COLO829 (cell line): ENCODE results near the gene PDZD8.
A peak's percentile ranks its signal among the peaks of the same experiment; 100 is the strongest.
"Not testable (repeated sequence)": the region's sequence is repeated elsewhere in the genome, so short reads cannot be mapped to it uniquely, and the experiment has no call there.

Source experiments
- DNase-seq: peaks from one replicate; pipeline ENCODE4 v3.0.0; 2012; ENCODE audit warnings: low spot score

PDZD8 gene

DNA sequence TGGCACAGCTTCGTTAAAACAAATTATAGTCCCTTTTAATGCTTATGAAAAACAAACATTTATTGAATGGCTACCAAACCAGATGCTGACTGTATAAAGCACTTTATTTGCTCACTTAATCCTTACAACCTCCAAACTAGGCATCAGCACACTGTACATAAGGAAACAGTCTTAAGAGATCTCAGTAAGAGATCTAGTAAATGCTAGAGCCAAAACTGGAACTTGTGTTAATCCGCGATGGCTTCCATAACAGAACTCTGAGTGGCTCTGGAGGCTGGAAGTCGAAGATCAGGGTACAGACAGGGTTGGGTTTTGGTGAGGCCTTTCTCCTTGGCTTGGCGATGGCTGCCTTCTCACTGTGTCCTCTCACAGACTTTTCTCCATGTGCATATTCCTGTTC is 27.0 kb downstream of the PDZD8 start:
- DNase-seq = no peak

DNA sequence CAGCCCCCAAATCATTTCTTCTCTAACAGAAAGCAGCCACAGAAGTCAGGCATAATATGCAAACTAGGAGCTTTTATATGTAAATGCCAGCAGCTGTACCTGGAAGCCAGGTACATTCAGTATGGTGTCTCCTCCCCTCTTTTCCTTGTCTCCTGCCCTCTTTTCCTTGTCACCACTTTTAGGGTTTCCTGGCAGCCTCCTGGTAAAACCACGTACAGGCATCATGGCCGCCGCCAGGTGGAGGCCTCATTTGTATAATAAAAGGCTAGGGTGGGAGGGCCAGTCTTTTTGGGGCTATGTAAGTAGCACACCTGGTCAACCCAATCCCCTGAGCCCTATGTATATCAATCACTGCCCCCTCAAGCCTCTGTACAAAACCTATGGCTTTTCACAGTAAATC is 28.7 kb downstream of the PDZD8 start:
- no peak for DNase-seq

DNA sequence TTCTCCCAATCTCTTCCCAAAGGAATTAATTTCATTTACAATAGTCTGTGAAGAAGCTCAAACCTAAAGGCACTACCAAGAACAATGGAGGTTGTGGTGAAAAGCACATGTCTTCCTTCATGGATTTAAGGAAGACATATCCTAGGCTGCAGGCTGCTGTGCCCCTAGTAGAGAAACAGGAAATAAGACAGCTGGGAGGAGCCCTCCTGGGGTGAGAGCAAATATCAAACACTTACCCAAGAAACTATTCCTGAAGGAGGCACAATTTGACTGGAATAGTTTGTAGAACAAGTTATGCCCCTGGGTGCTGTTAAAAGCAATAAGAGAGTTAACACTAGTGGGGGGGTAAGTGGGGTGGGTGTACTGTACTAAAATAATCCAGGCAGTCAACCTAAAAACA is 30.1 kb downstream of the PDZD8 start:
- no peak for DNase-seq

DNA sequence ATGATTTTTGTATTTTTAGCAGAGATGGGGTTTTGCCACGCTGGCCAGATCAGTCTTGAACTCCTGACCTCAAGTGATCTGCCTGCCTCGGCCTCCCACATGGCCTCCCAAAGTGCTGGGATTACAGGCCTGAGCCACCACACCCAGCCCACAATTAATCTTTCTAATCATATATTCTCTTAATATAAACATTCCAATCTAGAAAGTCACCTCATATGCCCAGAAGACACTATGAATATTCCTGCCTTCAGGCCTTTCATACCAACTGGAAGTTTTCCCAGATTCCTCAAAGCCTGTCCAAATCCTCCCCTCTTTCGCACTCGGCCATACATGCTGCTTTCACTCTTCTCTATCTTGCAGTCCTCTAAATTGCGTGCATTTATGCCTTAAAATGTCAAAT is 32.6 kb downstream of the PDZD8 start:
- DNase-seq = peak; percentile 11

DNA sequence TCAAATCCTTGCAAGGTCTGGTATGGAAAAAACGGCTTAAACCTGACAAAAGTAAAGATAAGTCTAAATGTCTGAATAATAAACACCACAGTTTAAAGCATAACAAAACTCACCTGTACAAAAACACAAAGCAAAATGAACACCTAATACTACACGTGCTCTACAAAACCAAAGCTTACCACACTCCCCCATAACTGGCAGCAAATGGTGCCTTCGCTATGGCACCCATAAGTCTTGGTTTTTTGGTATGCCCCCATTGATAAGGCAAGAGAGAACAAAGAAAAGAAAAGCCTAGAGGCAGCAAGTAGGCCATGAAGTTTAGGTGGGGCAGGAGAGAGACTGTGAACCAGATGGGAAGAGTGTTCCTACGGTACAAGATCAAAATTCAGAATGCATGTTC is 34.2 kb downstream of the PDZD8 start:
- no peak for DNase-seq

DNA sequence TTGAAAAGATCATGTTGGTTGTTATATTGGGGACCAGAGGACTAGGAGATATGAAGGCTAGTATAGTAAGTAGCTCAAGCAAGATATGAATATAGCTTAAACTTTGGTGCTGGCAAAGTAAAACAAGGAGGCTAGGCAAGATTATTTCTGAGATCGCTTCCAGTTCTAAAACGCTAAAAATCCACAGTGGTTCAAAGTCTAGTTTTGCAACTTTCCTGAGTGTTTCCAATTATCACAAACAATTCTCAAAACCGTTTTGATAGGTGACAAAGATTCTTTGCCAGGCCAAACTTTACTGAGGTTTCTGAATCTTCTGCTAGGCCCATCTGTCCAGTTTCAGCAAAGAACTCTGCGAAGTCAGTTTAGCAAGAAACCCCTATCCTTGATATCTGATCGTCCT is 35.3 kb downstream of the PDZD8 start:
- DNase-seq = no peak

DNA sequence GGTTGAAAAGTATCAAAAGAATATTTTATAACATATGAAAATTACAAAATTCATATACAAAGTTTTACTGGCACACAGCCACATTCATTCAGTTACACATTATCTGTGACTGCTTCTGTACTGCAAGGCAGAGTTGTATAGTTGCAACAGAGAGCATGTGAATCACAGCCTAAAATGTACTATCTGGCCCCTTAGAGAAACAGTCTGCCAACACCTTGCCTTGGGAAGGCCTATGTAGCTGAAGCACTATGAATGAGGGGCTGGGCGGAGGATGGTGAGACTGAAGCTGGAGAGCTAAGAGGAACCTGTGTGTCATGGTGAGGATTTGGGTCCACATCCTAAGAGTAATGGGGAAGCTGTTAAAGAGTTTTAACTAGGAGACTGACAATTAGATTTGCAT is 35.7 kb downstream of the PDZD8 start:
- no peak for DNase-seq

DNA sequence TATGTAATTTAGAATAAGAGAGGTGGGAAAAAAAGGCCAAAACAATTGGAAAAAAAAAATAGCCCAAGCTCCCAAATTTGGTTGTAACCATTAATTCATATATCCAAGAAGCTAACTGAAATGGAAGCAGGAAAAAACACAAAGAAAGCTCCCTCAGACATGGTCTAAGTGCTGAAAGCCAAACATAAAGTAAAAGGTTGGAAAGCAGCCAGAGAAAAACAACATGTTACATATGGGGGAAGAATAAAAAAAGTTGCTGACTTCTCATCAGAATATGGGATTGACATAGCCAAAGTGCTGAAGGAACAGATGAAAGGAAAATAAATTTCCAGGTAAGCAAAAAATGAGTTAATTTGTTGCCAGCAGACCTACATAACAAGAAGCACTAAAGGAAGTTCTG is 40.3 kb downstream of the PDZD8 start:
- DNase-seq = no peak

DNA sequence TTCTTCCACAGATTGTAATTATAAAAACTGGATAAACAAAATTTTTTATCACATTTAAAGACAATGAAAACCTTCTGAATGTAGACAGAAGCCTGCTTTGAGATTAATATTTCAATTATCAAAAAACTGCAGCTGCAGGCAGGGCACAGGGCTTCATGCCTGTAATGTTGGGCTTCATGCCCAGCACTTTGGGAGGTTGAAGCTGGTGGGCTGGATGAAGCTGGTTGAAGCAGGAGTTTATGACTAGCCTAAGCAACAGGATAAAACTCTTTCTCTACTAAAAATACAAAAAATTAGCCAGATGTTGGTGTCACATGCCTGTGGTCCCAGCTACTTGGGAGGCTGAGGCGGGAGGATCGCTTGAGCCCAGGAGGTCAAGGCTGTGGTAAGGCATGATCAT is 41.2 kb downstream of the PDZD8 start:
- no peak for DNase-seq

DNA sequence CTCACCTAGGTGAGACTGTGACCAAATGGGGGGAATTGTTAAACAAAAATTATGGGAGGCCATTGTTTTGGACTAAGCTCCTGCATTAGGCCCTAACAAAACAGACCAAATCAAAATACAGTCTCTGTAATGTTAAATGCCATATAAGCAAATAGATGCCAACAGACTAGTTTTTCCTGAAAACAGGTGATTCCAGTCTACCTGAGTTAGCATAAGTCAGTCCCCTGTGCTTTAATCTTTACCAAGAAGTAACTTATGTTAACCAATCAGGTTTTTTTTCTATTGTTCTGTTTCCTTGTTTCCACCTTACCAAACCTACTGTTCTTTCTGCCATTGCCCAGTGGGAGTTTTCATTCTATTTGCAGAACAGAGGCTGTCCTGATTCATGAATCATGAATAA is 48.0 kb downstream of the PDZD8 start:
- no peak for DNase-seq

DNA sequence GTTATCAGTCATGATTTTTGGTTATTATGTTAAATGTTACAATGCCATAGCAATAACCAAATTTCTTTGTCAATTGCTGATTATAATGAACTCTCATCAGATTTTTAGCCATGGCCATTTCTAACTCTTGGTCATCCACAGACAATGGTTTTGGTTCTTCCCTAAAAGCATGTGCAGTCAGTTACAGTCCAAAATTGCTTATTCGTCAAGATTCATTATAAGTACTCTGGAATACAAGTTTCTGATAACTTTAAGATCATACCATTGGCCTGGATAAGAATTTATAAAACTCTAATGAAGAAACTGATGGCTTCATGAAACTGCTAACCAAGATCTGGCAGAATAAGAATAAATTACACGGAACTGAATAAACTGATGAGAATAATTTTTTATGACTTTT is 50.9 kb downstream of the PDZD8 start:
- DNase-seq = no peak

DNA sequence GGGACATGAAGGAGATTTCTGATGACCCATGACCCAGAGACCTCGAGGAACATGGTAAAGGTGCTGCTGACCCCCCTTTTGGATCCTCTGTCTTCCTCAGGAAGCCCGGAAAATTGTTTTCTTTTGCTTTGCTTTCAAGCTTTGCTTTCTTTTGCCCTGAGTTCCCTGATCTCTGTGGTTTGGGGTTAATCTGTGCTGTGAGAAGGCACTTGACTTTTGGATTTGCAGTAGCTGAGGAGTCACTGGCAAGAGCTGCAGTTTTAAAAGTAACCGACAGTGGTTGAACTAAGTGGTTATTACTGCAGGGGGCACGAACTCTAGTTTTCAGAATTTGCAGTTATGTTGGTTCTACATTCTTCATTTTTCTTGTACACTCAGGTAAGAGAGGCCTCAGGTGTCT is 53.0 kb downstream of the PDZD8 start:
- no peak for DNase-seq

DNA sequence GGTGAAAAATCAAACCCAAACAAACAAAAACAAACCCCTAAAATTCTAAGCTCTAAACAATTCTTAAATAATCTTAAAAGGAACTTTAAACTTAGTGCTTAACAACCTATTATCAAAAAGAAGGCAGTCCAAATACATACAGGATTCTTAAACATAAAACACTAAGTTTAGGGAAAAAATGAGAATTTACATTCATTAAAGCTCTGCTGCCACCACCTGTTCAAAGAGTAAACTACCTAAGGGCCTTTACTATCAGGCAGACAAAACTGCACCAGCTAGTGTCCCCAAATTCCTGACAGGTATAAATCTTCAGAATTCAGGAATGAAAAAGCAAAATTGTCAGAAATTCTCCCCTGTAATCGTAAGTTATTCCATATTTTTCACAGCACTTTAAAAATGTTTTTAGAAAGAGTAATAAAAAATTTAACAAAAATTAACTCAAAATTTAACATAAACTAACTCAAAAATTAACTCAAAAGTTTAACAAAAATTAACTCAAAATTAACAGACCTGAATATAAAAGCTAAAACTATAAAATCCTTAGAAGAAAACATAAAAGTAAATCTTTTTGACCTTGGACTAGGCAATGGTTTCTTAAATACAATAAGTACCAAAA is 55.1 kb downstream of the PDZD8 start:
- DNase-seq = peak; percentile 6

DNA sequence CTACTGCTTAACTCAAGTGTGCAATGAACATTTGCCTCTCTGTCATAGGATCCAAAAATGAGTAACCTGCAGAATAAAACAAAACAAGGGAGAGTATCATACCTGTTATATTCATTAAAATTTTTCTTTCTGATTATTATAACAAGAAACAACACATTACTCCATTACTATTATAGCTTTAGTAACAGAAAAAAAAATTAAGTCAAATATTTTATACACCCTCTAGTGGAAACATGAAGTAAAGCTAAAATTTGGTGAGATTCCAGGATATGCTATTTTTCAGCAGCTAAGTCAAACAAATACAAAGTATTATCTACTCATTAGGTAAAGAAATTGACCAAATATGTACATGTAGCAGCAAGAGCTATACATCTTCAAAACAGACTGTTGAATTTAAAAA is 56.3 kb downstream of the PDZD8 start:
- DNase-seq = no peak

DNA sequence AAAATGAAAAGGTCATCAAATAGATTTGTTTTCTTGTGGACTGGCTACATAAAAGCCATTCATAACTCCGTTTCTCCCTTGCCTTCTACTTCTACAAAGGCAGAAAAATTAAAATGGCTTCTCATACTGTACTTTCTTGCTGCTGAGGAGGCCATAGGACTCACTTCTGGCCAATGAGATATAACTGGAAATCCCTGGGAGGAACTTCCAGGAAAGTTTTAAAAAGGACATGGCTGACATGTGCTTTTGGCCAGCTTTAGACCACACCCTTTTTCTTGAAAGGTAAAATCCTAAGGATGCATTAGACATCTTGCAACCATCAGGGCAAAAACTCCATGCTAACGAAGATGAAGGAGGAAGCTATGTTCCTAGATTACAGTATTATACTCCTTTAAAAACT is 58.5 kb downstream of the PDZD8 start:
- DNase-seq = no peak

DNA sequence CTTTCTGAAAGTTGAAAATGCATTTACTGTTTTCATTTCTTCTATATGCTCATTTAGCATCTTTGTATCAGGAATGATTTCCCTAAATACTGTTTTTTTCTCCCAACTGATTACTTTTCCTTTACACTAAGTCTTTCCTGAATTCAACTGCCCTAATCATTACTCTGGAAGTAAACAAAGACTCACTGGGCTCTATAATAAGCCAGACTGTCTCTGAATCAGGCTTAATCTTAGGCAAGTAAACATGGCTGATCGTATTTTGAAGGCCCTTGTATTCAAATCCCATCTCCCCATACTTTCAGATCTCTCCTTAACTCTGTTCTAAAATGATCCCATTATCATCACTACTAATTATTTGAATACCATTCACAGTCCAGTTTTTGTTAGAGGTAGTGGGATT is 61.6 kb downstream of the PDZD8 start:
- DNase-seq = no peak

DNA sequence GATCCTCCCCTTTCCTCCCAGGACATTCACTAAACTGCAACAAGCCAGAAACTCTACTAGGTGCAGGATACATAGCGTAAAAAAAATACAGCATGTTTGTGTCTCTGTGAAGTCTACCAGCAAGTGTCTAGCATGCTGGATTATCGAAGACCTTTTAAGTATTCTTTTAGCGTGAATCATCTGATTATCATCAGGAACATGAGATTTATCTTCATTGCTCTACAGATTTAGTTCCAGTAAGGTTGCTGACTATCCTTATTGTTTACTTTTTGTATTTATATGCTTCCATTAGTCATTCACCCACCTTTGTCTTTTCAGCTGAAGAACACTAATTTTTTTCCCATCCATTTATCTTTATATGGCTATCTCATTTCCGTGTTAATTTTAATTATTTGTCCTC is 62.8 kb downstream of the PDZD8 start:
- DNase-seq = no peak

DNA sequence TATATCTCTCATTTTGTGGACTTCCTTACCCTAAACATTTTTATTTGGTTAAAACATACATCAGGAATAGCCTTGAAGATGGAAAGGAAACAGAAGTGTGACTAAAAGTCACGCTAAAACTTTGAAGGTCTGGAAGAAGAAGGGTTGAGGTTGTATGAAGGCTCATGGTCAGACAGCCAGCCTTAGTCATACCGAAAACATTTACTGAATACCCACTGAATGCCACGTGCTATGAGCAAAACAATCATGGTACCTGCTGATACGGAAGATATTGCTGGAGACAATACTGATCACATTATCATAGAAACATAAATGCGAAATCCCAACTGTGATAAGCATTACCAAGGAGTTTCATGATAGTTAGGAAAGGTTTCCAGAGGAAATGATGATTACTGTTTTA is 64.0 kb downstream of the PDZD8 start:
- DNase-seq = no peak

DNA sequence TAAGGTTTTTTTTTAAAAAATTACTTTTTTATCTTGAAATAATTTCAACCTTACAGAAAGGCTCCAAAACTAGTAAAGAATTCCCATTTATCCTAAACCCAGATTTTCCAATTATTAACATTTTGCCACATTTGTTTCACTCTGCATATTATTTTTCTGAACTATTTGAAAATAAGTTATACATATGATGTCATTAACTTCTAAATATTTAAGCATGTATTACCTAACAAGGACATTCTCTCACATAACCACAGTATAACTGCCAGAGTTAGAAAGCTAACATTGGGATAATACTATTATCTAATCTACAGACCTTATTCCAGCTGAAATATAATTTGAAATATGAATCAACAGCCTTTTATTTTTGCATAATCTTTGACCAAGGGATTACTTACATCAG is 68.6 kb downstream of the PDZD8 start:
- no peak for DNase-seq

DNA sequence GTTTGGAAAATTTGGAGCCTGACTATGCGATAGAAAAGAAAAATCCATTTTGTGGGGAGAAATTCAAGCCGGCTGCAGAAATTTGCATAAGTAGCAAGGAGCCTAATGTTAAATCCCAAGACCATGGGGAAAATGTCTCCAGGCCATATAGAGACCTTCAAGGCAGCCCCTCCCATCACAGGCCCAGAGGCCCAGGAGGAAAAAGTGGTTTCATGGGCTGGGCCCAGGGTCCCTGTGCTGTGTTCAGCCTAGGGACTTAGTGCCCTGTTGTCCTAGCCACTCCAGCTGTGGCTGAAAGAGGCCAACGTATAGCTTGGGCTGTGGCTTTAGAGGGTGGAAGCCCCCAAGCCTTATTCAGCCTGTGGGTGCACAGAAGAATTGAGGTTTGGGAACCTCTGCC is 71.8 kb downstream of the PDZD8 start:
- DNase-seq = not testable (repeated sequence)

DNA sequence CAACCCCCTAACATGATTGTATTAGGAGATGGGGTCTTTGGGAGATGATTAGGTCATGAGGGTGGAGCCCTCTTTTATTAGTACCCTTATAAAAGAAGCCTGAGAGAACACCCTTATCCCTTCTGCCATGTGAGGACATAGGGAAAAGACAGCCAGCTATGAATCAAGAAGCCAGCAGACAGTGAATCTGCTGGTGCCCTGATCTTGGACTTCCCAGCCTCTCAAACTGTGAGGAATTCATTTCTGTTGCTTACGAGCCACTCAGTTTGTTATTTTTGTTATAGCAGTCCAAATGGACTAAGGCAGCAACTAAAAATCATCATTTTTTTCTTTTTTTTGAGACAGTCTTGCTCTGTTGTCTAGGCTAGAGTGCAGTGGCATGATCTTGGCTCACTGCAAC is 74.6 kb downstream of the PDZD8 start:
- DNase-seq = no peak

DNA sequence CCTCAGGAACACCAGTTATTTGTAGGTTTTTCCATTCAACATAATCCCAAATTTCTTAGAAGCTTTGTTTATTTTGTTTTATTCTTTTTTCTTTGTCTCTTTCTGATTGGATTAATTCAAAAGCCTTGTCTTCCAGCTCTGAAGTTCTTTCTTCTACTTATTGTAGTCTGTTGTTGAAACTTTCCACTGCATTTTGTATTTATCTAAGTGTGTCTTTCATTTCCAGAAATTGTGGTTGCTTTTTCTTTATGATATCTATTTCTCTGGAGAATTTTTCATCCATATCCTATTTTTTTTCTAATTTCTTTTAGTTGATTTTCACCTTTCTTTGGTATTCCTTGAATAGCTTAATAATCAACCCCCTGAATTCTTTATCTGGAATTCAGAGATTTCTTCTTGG is 75.8 kb downstream of the PDZD8 start:
- DNase-seq = no peak

DNA sequence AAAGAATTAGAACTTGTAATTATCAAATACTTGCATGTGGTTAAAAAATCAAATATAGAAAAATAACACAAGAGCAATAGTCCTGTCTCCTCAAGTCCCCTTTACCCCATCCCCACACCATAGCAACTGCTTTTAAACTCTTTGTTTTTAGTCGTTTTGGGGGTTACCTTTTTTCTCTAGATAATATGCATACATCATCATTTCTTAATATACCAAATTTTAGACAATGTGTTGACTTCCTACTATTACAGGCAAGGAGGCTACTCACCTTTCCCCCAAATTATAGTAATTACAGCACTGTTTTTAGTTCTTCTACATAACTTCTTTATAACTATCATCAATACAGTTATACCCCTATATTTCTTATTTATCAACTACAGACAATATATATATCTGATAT is 77.0 kb downstream of the PDZD8 start:
- no peak for DNase-seq

DNA sequence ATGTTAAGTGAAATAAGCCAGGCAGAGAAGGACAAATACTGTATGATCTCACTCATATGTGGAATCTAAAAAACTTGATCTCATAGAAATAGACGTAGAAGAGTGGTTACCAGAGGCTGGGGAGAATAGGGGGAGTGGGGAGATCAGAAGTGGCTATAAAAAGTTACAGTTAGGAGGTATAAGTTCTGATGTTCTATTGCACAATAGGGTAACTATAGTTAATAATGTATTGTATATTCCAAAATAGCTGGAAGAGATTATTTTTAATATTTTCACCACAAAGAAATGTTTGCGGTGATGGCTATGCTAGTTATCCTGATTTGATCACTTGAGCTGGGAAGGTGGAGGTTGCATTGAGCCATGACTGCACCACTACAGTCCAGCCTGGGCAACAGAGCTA is 80.5 kb downstream of the PDZD8 start:
- no peak for DNase-seq

DNA sequence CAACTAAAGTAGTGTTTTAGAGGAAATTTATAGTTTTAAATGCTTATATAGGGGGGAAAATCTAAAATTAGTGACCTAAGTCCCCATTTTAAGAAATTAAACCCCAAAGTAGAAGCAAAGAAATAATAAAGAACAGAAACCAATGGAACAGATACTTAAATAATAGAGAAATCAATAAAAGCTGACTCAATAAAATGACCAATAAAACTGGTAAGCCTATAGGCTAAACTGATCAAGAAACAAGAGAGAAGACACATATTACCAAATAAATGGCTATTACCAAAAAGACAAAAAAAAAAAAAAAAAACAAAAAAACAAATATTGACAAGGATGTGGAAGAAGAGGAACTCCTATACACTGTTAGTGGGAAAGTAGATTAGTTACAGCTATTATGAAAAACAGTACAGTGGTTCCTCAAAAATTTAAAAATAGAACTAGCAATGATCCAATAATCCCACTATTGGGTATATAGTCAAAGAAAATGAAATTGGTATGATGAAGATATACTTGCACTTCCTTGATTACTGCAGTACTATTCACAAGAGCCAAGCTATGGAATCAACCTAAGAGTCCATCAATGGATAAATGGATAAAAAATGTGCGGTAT is 81.1 kb downstream of the PDZD8 start:
- DNase-seq = no peak
